Lower leg skin (tissue), 3 donors: Measurements from ENCODE around the gene CACNA1D.

Source experiments
- CTCF ChIP-seq, 3 donors: fragments of 450-650 bp; IDR thresholded peaks; one replicate each; pipeline ENCODE4 v1.5.1; 2016; ENCODE audit warnings: antibody characterized with exemption in 3 of 3, mild to moderate bottlenecking in 3 of 3, moderate library complexity in 2 of 3
- POLR2A ChIP-seq, 2 donors: fragments of 450-650 bp; IDR thresholded peaks; one replicate each; pipeline ENCODE4 v1.6.1; 2016 to 2017; ENCODE audit warnings: antibody characterized with exemption in 2 of 2, mild to moderate bottlenecking in 1 of 2, moderate library complexity in 1 of 2

- no peak for TF ChIP-seq CTCF (IDR thresholded peaks at IDR 0.05)
- TF ChIP-seq POLR2A (IDR thresholded peaks at IDR 0.05): no peak
These were observed 194.6 kb downstream of the CACNA1D start for GRCh38 chr3:53688989-53689388.
